Hematopoietic multipotent progenitor cell treated with erythropoietin and hydrocortisone succinate and interleukin-3 and kit ligand, for 17 days (in vitro differentiated cells): ENCODE data around the gene GATAD1.
A peak's percentile ranks its signal among the peaks of the same experiment; 100 is the strongest.
"Not testable (repeated sequence)": the region's sequence is repeated elsewhere in the genome, so short reads cannot be mapped to it uniquely, and the experiment has no call there.

Experiments used
- DNase-seq: peaks from one replicate; pipeline ENCODE4 v3.0.0-alpha.2; 2015; ENCODE audit warnings: low spot score

Gene GATAD1

GRCh38 chr7:92436612-92437445 is 10.5 kb upstream of the GATAD1 start:
- no peak for DNase-seq

GRCh38 chr7:92437956-92438491 is 9.3 kb upstream of the GATAD1 start:
- DNase-seq, result no peak

- DNase-seq, result not testable (repeated sequence)
These were observed 4.6 kb upstream of the GATAD1 start for GRCh38 chr7:92442720-92443119.

- no peak for DNase-seq
These were observed 375 bp upstream of the GATAD1 start for GRCh38 chr7:92446869-92447344.

GRCh38 chr7:92448205-92448747 is 994 bp downstream of the GATAD1 start:
- peak; percentile 74 for DNase-seq

GRCh38 chr7:92451645-92452044 is 4.4 kb downstream of the GATAD1 start:
- no peak for DNase-seq

GRCh38 chr7:92456236-92456635 is 9.0 kb downstream of the GATAD1 start:
- no peak for DNase-seq

GRCh38 chr7:92460109-92460508 is 12.8 kb downstream of the GATAD1 start:
- DNase-seq, result no peak

GRCh38 chr7:92460510-92460909 is 13.2 kb downstream of the GATAD1 start:
- DNase-seq, result no peak

GRCh38 chr7:92461027-92462003 is 14.0 kb downstream of the GATAD1 start:
- peak; percentile 41 for DNase-seq

- no peak for DNase-seq
These were observed 15.3 kb downstream of the GATAD1 start for GRCh38 chr7:92462560-92462959.

GRCh38 chr7:92464515-92464914 is 17.2 kb downstream of the GATAD1 start:
- no peak for DNase-seq

GRCh38 chr7:92466682-92467081 is 19.4 kb downstream of the GATAD1 start:
- no peak for DNase-seq

GRCh38 chr7:92468589-92468988 is 21.3 kb downstream of the GATAD1 start:
- not testable (repeated sequence) for DNase-seq

GRCh38 chr7:92473989-92474388 is 26.7 kb downstream of the GATAD1 start:
- DNase-seq, result not testable (repeated sequence)

- DNase-seq, result not testable (repeated sequence)
These were observed 28.0 kb downstream of the GATAD1 start for GRCh38 chr7:92475261-92475770.

GRCh38 chr7:92475851-92476590 is 28.7 kb downstream of the GATAD1 start:
- DNase-seq, result not testable (repeated sequence)

GRCh38 chr7:92477681-92478080 is 30.4 kb downstream of the GATAD1 start, which contains the start of gene ERVW-1:
ERVW-1 (minus strand) TSS chr7:92477946; CDS start chr7:92470381, 7,565 bp downstream.
- not testable (repeated sequence) for DNase-seq

GRCh38 chr7:92478095-92478494 is 30.8 kb downstream of the GATAD1 start:
- DNase-seq, result no peak

- no peak for DNase-seq
These were observed 31.4 kb downstream of the GATAD1 start for GRCh38 chr7:92478711-92479110.

- DNase-seq, result not testable (repeated sequence)
These were observed 31.9 kb downstream of the GATAD1 start for GRCh38 chr7:92479146-92479545.
